Measurements from ENCODE around the gene TINCR.

- TF ChIP-seq BACH2 (CRISPR knock-in tag; IDR thresholded peaks at IDR 0.05; ENCODE audit: borderline replicate concordance) (no peak), ZNF8 (CRISPR knock-in tag; IDR thresholded peaks at IDR 0.05) (no peak), GLIS3 (CRISPR knock-in tag; IDR thresholded peaks at IDR 0.05) (no peak), CREB5 (CRISPR knock-in tag; IDR thresholded peaks at IDR 0.05; ENCODE audit: low read depth) (no peak), ZFP30 (CRISPR knock-in tag; IDR thresholded peaks at IDR 0.05) (no peak), CSRNP3 (CRISPR knock-in tag; IDR thresholded peaks at IDR 0.05) (no peak), TCF4 (CRISPR knock-in tag; IDR thresholded peaks at IDR 0.05; ENCODE audit: borderline replicate concordance) (no peak), PATZ1 (CRISPR knock-in tag; IDR thresholded peaks at IDR 0.05; ENCODE audit: borderline replicate concordance) (no peak), ZC3H10 (CRISPR knock-in tag; IDR thresholded peaks at IDR 0.05) (no peak), TOX (CRISPR knock-in tag; IDR thresholded peaks at IDR 0.05; ENCODE audit: borderline replicate concordance) (no peak), ARNTL (CRISPR knock-in tag; IDR thresholded peaks at IDR 0.05; ENCODE audit: borderline replicate concordance, low read depth) (no peak), ZNF565 (CRISPR knock-in tag; conservative IDR thresholded peaks at IDR 0.05; ENCODE audit: low read depth) (no peak), ZNF70 (CRISPR knock-in tag; IDR thresholded peaks at IDR 0.05) (no peak), RARB (CRISPR knock-in tag; IDR thresholded peaks at IDR 0.05) (no peak)
Observed at GRCh38 chr19:5595745-5596144, 28.0 kb upstream of the TINCR start.
